Testis (tissue), 3 donors: ENCODE results near the gene LAG3. TPM values are rescaled to one million over a fixed set of nuclear protein-coding genes. Genes with fewer than 3 reads are reported as not detected.

Experiments used
- DNase-seq: peaks from one replicate; pipeline ENCODE4 v3.0.0-alpha.2; 2019
- H3K27ac ChIP-seq, 2 donors: fragments of 200-600 bp; sonication (generic); one replicate each; pipeline ENCODE4 v1.5.1; 2019
- H3K27me3 ChIP-seq: fragments of 200-600 bp; sonication (generic); one replicate; pipeline ENCODE4 v1.5.1; 2019
- H3K36me3 ChIP-seq: fragments of 200-600 bp; sonication (generic); one replicate; pipeline ENCODE4 v1.5.1; 2017; ENCODE audit warnings: low read depth; ENCODE audit errors: missing control alignments
- H3K4me1 ChIP-seq: fragments of 200-600 bp; sonication (generic); one replicate; pipeline ENCODE4 v1.5.1; 2019
- H3K4me3 ChIP-seq, 2 donors: fragments of 200-600 bp; sonication (generic); one replicate each; pipeline ENCODE4 v1.5.1; 2017 to 2019
- H3K9me3 ChIP-seq: fragments of 200-600 bp; sonication (generic); one replicate; pipeline ENCODE4 v1.5.1; 2017
- POLR2A ChIP-seq: fragments of 450-650 bp; IDR thresholded peaks from one replicate; pipeline ENCODE4 v1.6.1; 2017; ENCODE audit warnings: antibody characterized with exemption, mild to moderate bottlenecking, moderate library complexity
- WGBS, 2 donors: methylation state at CpG; one replicate each; pipeline ENCODE4 v1.1.5; 2018; 5-methylcytosine and 5-hydroxymethylcytosine counted together
- intact Hi-C: fragments of 100-400 bp; cut with DNase I; formaldehyde crosslinking; loops from one replicate; pipeline ENCODE4 v1.15.1; 2023; ENCODE audit warnings: low total_unique reads
- polyA plus RNA-seq: library from polyadenylated mRNA; stranded (reverse); fragments of 350-450 nt; fragmentation: Illumina TruSeq; extraction: RNeasy Lipid Tissue Mini Kit (QIAGEN cat#74804); gene quantifications from one replicate; pipeline ENCODE4 v1.2.3, GENCODE V29; 2014; ENCODE audit warnings: low read depth, low replicate concordance; ENCODE audit not compliant: insufficient read depth
- total RNA-seq, 2 donors: library from RNA; depleted of rRNA; stranded (reverse); fragments of >200 nt; gene quantifications; one replicate each; pipeline ENCODE4 v1.2.3, GENCODE V29; 2016
- TF ChIP-seq, protein P1 (sequence below), 3 experiments: fragments of 450-650 bp in 2 of 3; fragments of 200-600 bp in 1 of 3; sonication (generic) in 1 of 3; IDR thresholded peaks; one replicate each; pipeline ENCODE4 v1.5.1; 2016 to 2019; ENCODE audit warnings: antibody characterized with exemption in 3 of 3, mild to moderate bottlenecking in 2 of 3, moderate library complexity in 1 of 3

The LAG3 gene
- total and polyA plus RNA-seq, 3 donors from 2014 or later, result 4.1 to 7.1 (median 6.3) TPM

DNA sequence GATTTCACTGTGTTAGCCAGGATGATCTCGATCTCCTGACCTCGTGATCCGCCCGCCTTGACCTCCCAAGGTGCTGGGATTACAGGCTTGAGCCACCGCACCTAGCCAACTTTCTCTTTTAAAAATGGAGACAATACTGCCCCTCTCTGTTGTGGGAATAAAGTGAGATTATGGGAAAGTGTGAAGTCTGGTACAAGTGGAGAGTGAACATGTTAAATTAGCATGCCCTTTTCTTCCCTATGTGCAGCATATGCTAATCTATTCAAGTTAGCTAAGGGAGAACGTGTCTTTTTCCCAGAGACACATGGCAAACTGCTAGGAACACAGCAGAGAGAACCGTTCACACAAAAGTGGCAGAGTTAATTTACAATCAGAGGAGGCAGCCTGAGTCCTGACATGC, 47.0 kb upstream of the LAG3 start:
- WGBS, 2 donors, result 81% methylated on average over 7 of the region's 7 CpGs
- Histone ChIP-seq H3K36me3 (no peaks in the 10 kb centered on the region), H3K9me3 (no peaks in the 10 kb centered on the region), H3K27me3 (no peaks in the 10 kb centered on the region), H3K4me1 (peaks cover 5% of the 10 kb centered on the region), H3K4me3 (no peak overlapping the region), H3K27ac (no peak overlapping the region)
- DNase-seq, result no peak
- TF ChIP-seq, protein P1, sequence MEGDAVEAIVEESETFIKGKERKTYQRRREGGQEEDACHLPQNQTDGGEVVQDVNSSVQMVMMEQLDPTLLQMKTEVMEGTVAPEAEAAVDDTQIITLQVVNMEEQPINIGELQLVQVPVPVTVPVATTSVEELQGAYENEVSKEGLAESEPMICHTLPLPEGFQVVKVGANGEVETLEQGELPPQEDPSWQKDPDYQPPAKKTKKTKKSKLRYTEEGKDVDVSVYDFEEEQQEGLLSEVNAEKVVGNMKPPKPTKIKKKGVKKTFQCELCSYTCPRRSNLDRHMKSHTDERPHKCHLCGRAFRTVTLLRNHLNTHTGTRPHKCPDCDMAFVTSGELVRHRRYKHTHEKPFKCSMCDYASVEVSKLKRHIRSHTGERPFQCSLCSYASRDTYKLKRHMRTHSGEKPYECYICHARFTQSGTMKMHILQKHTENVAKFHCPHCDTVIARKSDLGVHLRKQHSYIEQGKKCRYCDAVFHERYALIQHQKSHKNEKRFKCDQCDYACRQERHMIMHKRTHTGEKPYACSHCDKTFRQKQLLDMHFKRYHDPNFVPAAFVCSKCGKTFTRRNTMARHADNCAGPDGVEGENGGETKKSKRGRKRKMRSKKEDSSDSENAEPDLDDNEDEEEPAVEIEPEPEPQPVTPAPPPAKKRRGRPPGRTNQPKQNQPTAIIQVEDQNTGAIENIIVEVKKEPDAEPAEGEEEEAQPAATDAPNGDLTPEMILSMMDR (IDR thresholded peaks at IDR 0.05), result no peak
- TF ChIP-seq POLR2A, result no peak
- intact Hi-C loops, result no loop called here

DNA sequence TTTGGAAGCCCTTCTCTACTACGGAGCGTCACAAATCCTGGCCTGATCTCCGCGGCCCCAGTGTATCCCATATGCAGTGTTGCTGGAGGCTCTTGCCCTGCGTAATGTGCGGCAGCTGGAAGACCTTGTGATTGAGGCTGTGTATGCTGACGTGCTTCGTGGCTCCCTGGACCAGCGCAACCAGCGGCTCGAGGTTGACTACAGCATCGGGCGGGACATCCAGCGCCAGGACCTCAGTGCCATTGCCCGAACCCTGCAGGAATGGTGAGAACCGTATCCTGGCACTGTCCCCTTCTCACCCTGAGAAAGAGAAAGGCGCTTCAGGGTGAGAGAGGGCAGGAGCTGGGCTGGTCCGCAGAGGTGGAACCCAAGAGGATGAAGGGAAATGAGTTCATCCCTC, 43.1 kb upstream of the LAG3 start:
- intact Hi-C loops, result no loop called here
- no peaks in the 10 kb centered on the region for H3K36me3 ChIP-seq
- 90 to 91% methylated on average over 11 to 18 of the region's 18 CpGs for WGBS, 2 donors
- no peak for DNase-seq
- H3K9me3 ChIP-seq, result no peaks in the 10 kb centered on the region
- H3K27me3 ChIP-seq, result no peaks in the 10 kb centered on the region
- H3K27ac ChIP-seq, result no peak overlapping the region
- TF ChIP-seq, protein P1 (IDR thresholded peaks at IDR 0.05), result no peak
- TF ChIP-seq POLR2A, result no peak
- no peak overlapping the region for H3K4me3 ChIP-seq
- peaks cover 5% of the 10 kb centered on the region for H3K4me1 ChIP-seq

DNA sequence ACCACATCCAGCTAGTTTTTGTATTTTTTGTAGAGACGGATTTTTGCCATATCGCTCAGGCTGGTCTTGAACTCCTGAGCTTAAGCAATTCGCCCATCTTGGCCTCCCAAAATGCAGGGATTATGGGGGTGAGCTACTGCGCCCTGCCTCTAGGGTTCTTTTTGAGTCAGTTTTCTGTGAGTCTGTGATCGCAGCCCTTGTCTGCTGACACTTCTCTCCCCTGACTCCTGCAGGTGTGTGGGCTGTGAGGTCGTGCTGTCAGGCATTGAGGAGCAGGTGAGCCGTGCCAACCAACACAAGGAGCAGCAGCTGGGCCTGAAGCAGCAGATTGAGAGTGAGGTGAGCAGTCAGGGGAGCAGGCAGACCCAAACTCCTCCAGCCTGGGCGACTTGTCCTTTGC, 42.2 kb upstream of the LAG3 start:
- H3K27me3 ChIP-seq, result no peaks in the 10 kb centered on the region
- TF ChIP-seq, protein P1 (IDR thresholded peaks at IDR 0.05), result no peak
- TF ChIP-seq POLR2A, result no peak
- H3K4me1 ChIP-seq, result no peaks in the 10 kb centered on the region
- 91 to 97% methylated on average over 8 of the region's 8 CpGs for WGBS, 2 donors
- intact Hi-C loops, result no loop called here
- no peaks in the 10 kb centered on the region for H3K36me3 ChIP-seq
- no peak overlapping the region for H3K27ac ChIP-seq
- H3K9me3 ChIP-seq, result no peaks in the 10 kb centered on the region
- no peak overlapping the region for H3K4me3 ChIP-seq
- DNase-seq, result no peak

DNA sequence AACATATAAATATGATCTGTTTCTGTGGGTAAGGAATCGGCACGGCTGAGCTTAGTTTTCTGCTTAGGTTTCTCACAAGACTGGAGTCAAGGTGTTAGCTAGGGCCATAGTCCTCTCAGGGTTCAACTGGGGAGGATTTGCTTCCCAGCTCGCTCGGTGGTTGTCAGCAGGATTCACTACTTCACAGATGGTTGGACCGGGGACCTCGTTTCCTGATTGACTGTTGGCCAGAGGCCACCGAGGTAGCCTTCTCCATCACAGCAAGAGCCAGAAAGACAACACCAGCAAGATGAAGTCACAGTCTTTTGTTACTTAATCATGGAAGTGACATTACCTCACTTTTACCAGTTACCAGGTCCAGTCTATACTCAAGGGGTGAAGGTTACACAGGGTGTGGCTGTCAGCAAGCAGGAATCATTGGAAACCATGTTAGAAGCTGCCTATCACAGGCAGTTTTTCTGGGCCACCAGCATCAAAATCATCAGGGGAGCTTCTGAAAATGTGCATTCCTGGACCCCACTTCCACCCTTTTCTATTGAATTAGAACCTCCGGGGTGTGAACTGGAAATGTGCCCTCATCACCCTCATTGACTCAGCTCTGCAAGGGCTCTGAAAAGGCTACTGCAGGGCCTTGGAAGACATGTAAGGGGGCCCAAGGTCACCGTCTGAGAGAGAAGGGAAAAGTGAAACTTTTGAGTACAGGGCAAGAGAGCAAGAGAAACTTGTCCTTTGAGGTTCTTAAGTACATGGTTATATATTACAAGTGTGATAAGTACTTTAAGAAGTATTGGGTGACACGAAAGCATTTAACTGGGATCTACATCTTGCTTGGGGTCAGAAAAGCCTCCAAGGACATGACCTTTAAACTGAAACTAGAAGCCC, 37.6 kb upstream of the LAG3 start:
- no peak overlapping the region for H3K4me3 ChIP-seq
- no peaks in the 10 kb centered on the region for H3K9me3 ChIP-seq
- H3K27me3 ChIP-seq, result no peaks in the 10 kb centered on the region
- WGBS, 2 donors, result 71 to 73% methylated on average over 10 of the region's 10 CpGs
- H3K4me1 ChIP-seq, result no peaks in the 10 kb centered on the region
- TF ChIP-seq, protein P1 (IDR thresholded peaks at IDR 0.05), result no peak
- no peak for TF ChIP-seq POLR2A
- no peak overlapping the region for H3K27ac ChIP-seq
- intact Hi-C loops, result no loop called here
- no peak for DNase-seq
- H3K36me3 ChIP-seq, result no peaks in the 10 kb centered on the region
